Measurements from ENCODE around the gene IGFBP5. TPM values are rescaled to one million over a fixed set of nuclear protein-coding genes. Genes with fewer than 3 reads are reported as not detected.

The IGFBP5 gene
- total RNA-seq, 1 experiment from 2014 or later: 3.9 TPM

DNA sequence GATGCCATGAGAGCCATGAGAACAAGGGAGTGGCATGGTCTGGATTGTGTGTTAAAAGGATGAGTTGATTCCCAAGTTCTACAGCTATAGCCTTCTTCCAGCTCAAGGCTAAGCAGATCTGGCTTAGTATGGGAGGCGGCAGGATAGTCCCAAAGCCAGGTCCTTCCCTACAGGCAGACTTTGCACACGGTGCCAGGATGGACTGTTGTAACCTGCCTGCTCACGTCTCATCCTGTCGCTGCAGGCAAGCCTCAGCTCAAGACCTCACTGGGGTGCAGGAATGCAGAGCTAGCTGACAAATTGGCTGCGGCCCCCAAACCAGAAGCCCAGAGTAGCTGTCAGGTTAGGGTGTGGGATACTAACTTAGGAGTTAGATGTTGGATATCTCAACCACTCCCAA is 28.8 kb upstream of the IGFBP5 start:
- no peak for DNase-seq (ENCODE audit: low read depth, low spot score)
- POLR2A ChIA-PET: no interaction called here
- Histone ChIP-seq H3K27me3 (ENCODE audit: insufficient read depth, low read length) (peaks cover 17% of the 10 kb centered on the region; the same call in 1 of the 2 replicates), H3K4me2 (ENCODE audit: low read length) (no peak overlapping the region), H3K79me2 (ENCODE audit: insufficient read depth, low read length) (no peaks in the 10 kb centered on the region), H3K9me2 (ENCODE audit: insufficient read depth) (no peaks in the 10 kb centered on the region), H3K9ac (ENCODE audit: low read length) (no peak overlapping the region), H3K36me3 (ENCODE audit: control insufficient read depth in 1 of 2, insufficient read depth in 2 of 2, low read length in 2 of 2) (no peaks in the 10 kb centered on the region), H3K4me3 (replicated peaks in 1 of 2; ENCODE audit: low read depth in 1 of 2, low read length in 2 of 2) (no peak overlapping the region), H4K20me1 (ENCODE audit: insufficient read depth) (no peaks in the 10 kb centered on the region), H3K9me3 (ENCODE audit: control insufficient read depth in 1 of 2, insufficient read depth in 1 of 2, low read depth in 1 of 2, low read length in 2 of 2) (no peaks in the 10 kb centered on the region), H3K27ac (ENCODE audit: low read depth, low read length) (no peak overlapping the region), H2AFZ (ENCODE audit: low read depth, low read length, poor library complexity, severe bottlenecking) (no peak overlapping the region), H3K4me1 (ENCODE audit: control insufficient read depth in 1 of 2, insufficient read depth in 2 of 2, low read length in 2 of 2) (no peaks in the 10 kb centered on the region)
- no TSS peak for BruUV-seq (replicated peaks)
- no peak for ATAC-seq
- TF ChIP-seq ZNF274 (IDR thresholded peaks at IDR 0.05; ENCODE audit: low read depth, low read length) (no peak), POLR2A (IDR thresholded peaks at IDR 0.05; ENCODE audit: borderline replicate concordance, extremely low read depth, insufficient read depth, insufficient read length) (no peak)
- TF ChIP-seq, protein P1, sequence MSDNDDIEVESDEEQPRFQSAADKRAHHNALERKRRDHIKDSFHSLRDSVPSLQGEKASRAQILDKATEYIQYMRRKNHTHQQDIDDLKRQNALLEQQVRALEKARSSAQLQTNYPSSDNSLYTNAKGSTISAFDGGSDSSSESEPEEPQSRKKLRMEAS (IDR thresholded peaks at IDR 0.05): no peak
- CTCF ChIA-PET: no interaction called here
- RAD21 ChIA-PET (ENCODE audit: low non-redundant PET in 1 of 2, low total read pairs in 2 of 2, uncharacterized antibody in 2 of 2, unreplicated experiment in 2 of 2): no interaction called here
- intact Hi-C loops (cut with micrococcal nuclease): no loop called here

DNA sequence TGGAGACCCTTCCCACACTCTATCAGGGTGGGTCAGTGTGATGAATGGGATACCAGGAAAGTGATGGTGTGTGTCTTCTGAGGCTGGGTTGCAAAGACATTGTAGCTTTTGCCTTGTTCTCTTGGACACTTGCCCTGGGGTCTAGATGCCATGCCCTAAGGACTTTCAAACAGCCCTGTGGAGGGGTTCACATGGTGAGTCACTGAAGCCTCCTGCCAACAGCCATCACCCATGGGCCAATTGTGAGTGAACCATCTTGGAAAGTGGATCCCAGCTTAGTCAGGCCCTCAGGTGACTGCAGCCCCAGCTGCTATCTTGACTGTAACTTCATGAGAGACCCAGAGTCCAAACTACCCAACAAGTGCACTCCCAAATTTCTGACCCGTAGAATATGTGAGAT is 25.8 kb upstream of the IGFBP5 start:
- no peaks in the 10 kb centered on the region for H3K9me3 ChIP-seq (ENCODE audit: control insufficient read depth in 1 of 2, insufficient read depth in 1 of 2, low read depth in 1 of 2, low read length in 2 of 2)
- H3K36me3 ChIP-seq (ENCODE audit: control insufficient read depth in 1 of 2, insufficient read depth in 2 of 2, low read length in 2 of 2): no peaks in the 10 kb centered on the region
- POLR2A ChIA-PET: no interaction called here
- peaks cover 17% of the 10 kb centered on the region; the same call in 1 of the 2 replicates for H3K27me3 ChIP-seq (ENCODE audit: insufficient read depth, low read length)
- BruUV-seq (replicated peaks): no TSS peak
- H4K20me1 ChIP-seq (ENCODE audit: insufficient read depth): no peaks in the 10 kb centered on the region
- H3K4me1 ChIP-seq (ENCODE audit: control insufficient read depth in 1 of 2, insufficient read depth in 2 of 2, low read length in 2 of 2): no peaks in the 10 kb centered on the region
- H3K9ac ChIP-seq (ENCODE audit: low read length): no peak overlapping the region
- no peaks in the 10 kb centered on the region for H3K9me2 ChIP-seq (ENCODE audit: insufficient read depth)
- ATAC-seq (no peak), DNase-seq (ENCODE audit: low read depth, low spot score) (no peak)
- TF ChIP-seq POLR2A (IDR thresholded peaks at IDR 0.05; ENCODE audit: borderline replicate concordance, extremely low read depth, insufficient read depth, insufficient read length) (no peak), SRF (IDR thresholded peaks at IDR 0.05; ENCODE audit: low read depth) (no peak), JUND (IDR thresholded peaks at IDR 0.05) (no peak), POLR2AphosphoS5 (IDR thresholded peaks at IDR 0.05; ENCODE audit: low read depth, low read length) (no peak), CBX3 (IDR thresholded peaks at IDR 0.05; ENCODE audit: low read depth) (no peak), RAD21 (IDR thresholded peaks at IDR 0.05; ENCODE audit: low read depth) (no peak), CEBPB (IDR thresholded peaks at IDR 0.05; ENCODE audit: low read depth) (no peak), SP1 (IDR thresholded peaks at IDR 0.05; ENCODE audit: low read depth) (no peak), ELF1 (IDR thresholded peaks at IDR 0.05; ENCODE audit: borderline replicate concordance, low read depth) (no peak), ZNF274 (IDR thresholded peaks at IDR 0.05; ENCODE audit: low read depth, low read length) (no peak), EGR1 (IDR thresholded peaks at IDR 0.05; ENCODE audit: low read depth) (no peak), SIN3A (IDR thresholded peaks at IDR 0.05; ENCODE audit: low read depth) (no peak), EZH2phosphoT487 (IDR thresholded peaks at IDR 0.05; ENCODE audit: borderline replicate concordance) (no peak), YY1 (IDR thresholded peaks at IDR 0.05; ENCODE audit: extremely low read depth, insufficient replicate concordance, low read depth, low read length) (no peak)
- TF ChIP-seq, protein P2, sequence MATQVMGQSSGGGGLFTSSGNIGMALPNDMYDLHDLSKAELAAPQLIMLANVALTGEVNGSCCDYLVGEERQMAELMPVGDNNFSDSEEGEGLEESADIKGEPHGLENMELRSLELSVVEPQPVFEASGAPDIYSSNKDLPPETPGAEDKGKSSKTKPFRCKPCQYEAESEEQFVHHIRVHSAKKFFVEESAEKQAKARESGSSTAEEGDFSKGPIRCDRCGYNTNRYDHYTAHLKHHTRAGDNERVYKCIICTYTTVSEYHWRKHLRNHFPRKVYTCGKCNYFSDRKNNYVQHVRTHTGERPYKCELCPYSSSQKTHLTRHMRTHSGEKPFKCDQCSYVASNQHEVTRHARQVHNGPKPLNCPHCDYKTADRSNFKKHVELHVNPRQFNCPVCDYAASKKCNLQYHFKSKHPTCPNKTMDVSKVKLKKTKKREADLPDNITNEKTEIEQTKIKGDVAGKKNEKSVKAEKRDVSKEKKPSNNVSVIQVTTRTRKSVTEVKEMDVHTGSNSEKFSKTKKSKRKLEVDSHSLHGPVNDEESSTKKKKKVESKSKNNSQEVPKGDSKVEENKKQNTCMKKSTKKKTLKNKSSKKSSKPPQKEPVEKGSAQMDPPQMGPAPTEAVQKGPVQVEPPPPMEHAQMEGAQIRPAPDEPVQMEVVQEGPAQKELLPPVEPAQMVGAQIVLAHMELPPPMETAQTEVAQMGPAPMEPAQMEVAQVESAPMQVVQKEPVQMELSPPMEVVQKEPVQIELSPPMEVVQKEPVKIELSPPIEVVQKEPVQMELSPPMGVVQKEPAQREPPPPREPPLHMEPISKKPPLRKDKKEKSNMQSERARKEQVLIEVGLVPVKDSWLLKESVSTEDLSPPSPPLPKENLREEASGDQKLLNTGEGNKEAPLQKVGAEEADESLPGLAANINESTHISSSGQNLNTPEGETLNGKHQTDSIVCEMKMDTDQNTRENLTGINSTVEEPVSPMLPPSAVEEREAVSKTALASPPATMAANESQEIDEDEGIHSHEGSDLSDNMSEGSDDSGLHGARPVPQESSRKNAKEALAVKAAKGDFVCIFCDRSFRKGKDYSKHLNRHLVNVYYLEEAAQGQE (IDR thresholded peaks at IDR 0.05; ENCODE audit: low read depth): no peak
- TF ChIP-seq, protein P3, sequence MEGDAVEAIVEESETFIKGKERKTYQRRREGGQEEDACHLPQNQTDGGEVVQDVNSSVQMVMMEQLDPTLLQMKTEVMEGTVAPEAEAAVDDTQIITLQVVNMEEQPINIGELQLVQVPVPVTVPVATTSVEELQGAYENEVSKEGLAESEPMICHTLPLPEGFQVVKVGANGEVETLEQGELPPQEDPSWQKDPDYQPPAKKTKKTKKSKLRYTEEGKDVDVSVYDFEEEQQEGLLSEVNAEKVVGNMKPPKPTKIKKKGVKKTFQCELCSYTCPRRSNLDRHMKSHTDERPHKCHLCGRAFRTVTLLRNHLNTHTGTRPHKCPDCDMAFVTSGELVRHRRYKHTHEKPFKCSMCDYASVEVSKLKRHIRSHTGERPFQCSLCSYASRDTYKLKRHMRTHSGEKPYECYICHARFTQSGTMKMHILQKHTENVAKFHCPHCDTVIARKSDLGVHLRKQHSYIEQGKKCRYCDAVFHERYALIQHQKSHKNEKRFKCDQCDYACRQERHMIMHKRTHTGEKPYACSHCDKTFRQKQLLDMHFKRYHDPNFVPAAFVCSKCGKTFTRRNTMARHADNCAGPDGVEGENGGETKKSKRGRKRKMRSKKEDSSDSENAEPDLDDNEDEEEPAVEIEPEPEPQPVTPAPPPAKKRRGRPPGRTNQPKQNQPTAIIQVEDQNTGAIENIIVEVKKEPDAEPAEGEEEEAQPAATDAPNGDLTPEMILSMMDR (IDR thresholded peaks at IDR 0.05 in 2 of 3, conservative IDR thresholded peaks at IDR 0.05 in 1 of 3; ENCODE audit: borderline replicate concordance in 1 of 3, insufficient read depth in 1 of 3, low read depth in 2 of 3, low read length in 2 of 3): no peak
- TF ChIP-seq, protein P1 (IDR thresholded peaks at IDR 0.05): no peak
- CTCF ChIA-PET: no interaction called here
- intact Hi-C loops (cut with micrococcal nuclease): no loop called here
- H3K27ac ChIP-seq (ENCODE audit: low read depth, low read length): no peak overlapping the region
- H3K4me3 ChIP-seq (replicated peaks in 1 of 2; ENCODE audit: low read depth in 1 of 2, low read length in 2 of 2): no peak overlapping the region
- H3K4me2 ChIP-seq (ENCODE audit: low read length): no peak overlapping the region
- no peaks in the 10 kb centered on the region for H3K79me2 ChIP-seq (ENCODE audit: insufficient read depth, low read length)
- RAD21 ChIA-PET (ENCODE audit: low non-redundant PET in 1 of 2, low total read pairs in 2 of 2, uncharacterized antibody in 2 of 2, unreplicated experiment in 2 of 2): no interaction called here
- H2AFZ ChIP-seq (ENCODE audit: low read depth, low read length, poor library complexity, severe bottlenecking): no peak overlapping the region
